ENCODE results near the gene TRAPPC12. TPM values are rescaled to one million over a fixed set of nuclear protein-coding genes. Genes with fewer than 3 reads are reported as not detected.

The TRAPPC12 gene
- total RNA-seq, 2 donors from 2014 or later = 53.9 to 71.4 TPM

GRCh38 chr2:3420076-3420768 lies 40.7 kb downstream of the TRAPPC12 start:
- DNase-seq (ENCODE audit: low spot score in 2 of 2) (no peak), ATAC-seq (no peak)
- Mint-ChIP-seq H3K9me3 (no peaks in the 10 kb centered on the region), H3K27ac (no peak overlapping the region), H3K36me3 (peaks cover 6 to 14% of the 10 kb centered on the region in 2 donors)

- DNase-seq (ENCODE audit: low spot score in 2 of 2) = no peak
- Mint-ChIP-seq H3K9me3 (no peaks in the 10 kb centered on the region), H3K27ac (no peak overlapping the region), H3K36me3 (peaks cover 6 to 14% of the 10 kb centered on the region in 2 donors)
- ATAC-seq = no peak
These were observed 41.4 kb downstream of the TRAPPC12 start for GRCh38 chr2:3420769-3421397.

- DNase-seq (ENCODE audit: low spot score in 2 of 2) (no peak), ATAC-seq (no peak)
- no peaks in the 10 kb centered on the region for H3K9me3 Mint-ChIP-seq
- no peak overlapping the region for H3K27ac Mint-ChIP-seq
- H3K36me3 Mint-ChIP-seq = peaks cover 6 to 14% of the 10 kb centered on the region in 2 donors
These were observed 42.1 kb downstream of the TRAPPC12 start for GRCh38 chr2:3421580-3421979.

DNA sequence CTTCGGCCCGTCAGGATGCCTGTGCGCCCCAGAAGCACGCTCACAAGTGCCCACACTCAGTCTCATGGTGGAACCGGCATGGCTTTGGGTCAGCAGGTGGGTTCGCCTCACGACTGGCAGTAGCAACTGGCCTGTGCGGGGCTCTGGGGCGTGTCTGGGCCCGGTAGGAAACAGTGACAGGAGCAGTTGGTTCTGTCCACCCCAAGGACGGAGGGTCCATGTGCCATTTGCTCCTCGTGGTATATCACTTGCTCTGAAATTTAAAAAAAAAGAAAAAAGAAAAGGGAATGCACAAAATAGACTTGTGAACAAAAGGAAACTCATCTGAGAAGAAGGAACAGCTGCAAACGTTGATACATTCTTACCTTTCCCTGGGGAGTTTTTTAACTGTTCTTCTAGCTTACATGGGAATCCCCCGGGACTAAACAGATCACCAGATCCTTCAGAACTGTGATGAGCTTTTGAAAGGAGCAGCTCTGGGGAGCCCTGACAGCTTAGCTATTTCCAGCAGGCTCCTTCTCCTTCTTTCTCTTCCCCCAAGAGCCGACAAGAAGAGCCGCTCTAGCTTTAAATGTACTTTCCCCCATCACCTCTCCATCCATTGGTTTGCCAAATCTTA lies 42.8 kb downstream of the TRAPPC12 start:
- Mint-ChIP-seq H3K36me3 (peaks cover 6 to 14% of the 10 kb centered on the region in 2 donors), H3K27ac (no peak overlapping the region), H3K9me3 (no peaks in the 10 kb centered on the region)
- ATAC-seq (no peak), DNase-seq (ENCODE audit: low spot score in 2 of 2) (no peak)

- ATAC-seq = peak; percentile 72 to 73
- DNase-seq (ENCODE audit: low spot score in 2 of 2) = peak; percentile 71 to 90
- peaks cover 6 to 14% of the 10 kb centered on the region in 2 donors for H3K36me3 Mint-ChIP-seq
- H3K27ac Mint-ChIP-seq = no peak overlapping the region
- H3K9me3 Mint-ChIP-seq = no peaks in the 10 kb centered on the region
These were observed 44.1 kb downstream of the TRAPPC12 start for GRCh38 chr2:3423492-3424170.

- Mint-ChIP-seq H3K27ac (no peak overlapping the region), H3K9me3 (no peaks in the 10 kb centered on the region), H3K36me3 (peaks cover 6 to 14% of the 10 kb centered on the region in 2 donors)
- ATAC-seq (peak in 1 of 2 donors; percentile 13), DNase-seq (ENCODE audit: low spot score in 2 of 2) (no peak)
These were observed 44.8 kb downstream of the TRAPPC12 start for GRCh38 chr2:3424171-3424795.

- H3K36me3 Mint-ChIP-seq = peaks cover 6 to 14% of the 10 kb centered on the region in 2 donors
- peak overlapping the region in 1 of 2 donors; percentile 62 for H3K27ac Mint-ChIP-seq
- DNase-seq (ENCODE audit: low spot score in 2 of 2) (no peak), ATAC-seq (no peak)
- no peaks in the 10 kb centered on the region for H3K9me3 Mint-ChIP-seq
These were observed 47.1 kb downstream of the TRAPPC12 start for GRCh38 chr2:3426615-3427014.

DNA sequence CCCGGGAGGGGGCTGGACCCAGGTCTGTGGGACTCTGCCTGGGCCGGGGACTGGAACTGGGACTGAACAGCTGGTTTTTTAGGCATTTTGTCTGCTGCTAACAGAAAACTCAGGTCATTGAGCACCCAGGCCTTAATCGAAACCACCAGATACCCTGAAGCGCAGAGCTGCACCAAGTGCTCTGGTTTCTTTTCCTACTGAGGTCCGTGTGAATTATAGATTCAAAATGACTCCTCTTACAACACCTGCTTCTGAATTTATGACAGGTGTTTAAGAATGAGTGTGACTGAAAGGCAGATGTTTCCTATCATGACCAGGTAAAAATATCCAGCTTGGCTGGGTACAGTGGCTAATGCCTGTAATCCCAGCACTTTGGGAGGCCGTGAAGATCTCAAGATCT lies 47.8 kb downstream of the TRAPPC12 start:
- ATAC-seq = peak in 1 of 2 donors; percentile 22
- no peak for DNase-seq (ENCODE audit: low spot score in 2 of 2)
- peak overlapping the region in 1 of 2 donors; percentile 62 for H3K27ac Mint-ChIP-seq
- peaks cover 6 to 14% of the 10 kb centered on the region in 2 donors for H3K36me3 Mint-ChIP-seq
- no peaks in the 10 kb centered on the region for H3K9me3 Mint-ChIP-seq

DNA sequence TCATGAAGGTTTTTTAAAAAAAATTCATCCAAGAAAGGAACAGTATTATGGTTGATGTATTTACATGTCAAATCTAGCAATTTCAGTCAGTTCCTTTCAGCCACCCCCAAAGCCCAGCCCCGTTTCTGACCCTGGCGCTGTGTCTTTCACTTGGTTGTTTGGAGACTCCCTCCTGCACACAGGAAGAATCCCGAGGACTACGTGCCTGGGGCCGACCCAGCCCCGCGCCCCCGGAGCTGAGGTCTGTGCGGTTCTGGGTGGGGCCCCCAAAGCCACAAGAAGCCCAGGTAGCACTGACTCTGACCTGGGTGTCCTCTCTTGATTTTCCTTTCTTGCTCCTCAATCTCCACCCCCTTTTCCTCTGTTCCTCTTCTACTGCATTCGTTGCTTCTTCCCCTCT lies 49.1 kb downstream of the TRAPPC12 start:
- Mint-ChIP-seq H3K36me3 (peaks cover 5 to 13% of the 10 kb centered on the region in 2 donors), H3K27ac (peak overlapping the region in 1 of 2 donors; percentile 33), H3K9me3 (no peaks in the 10 kb centered on the region)
- DNase-seq (ENCODE audit: low spot score in 2 of 2) (no peak), ATAC-seq (no peak)

GRCh38 chr2:3429066-3429610 lies 49.6 kb downstream of the TRAPPC12 start:
- Mint-ChIP-seq H3K36me3 (peaks cover 0 to 8% of the 10 kb centered on the region in 2 donors), H3K27ac (peak overlapping the region in 1 of 2 donors; percentile 33), H3K9me3 (no peaks in the 10 kb centered on the region)
- ATAC-seq (no peak), DNase-seq (ENCODE audit: low spot score in 2 of 2) (no peak)

GRCh38 chr2:3430172-3430571 lies 50.7 kb downstream of the TRAPPC12 start:
- ATAC-seq = no peak
- no peak for DNase-seq (ENCODE audit: low spot score in 2 of 2)
- Mint-ChIP-seq H3K9me3 (no peaks in the 10 kb centered on the region), H3K36me3 (peaks cover 0 to under 1% of the 10 kb centered on the region in 2 donors), H3K27ac (no peak overlapping the region)

DNA sequence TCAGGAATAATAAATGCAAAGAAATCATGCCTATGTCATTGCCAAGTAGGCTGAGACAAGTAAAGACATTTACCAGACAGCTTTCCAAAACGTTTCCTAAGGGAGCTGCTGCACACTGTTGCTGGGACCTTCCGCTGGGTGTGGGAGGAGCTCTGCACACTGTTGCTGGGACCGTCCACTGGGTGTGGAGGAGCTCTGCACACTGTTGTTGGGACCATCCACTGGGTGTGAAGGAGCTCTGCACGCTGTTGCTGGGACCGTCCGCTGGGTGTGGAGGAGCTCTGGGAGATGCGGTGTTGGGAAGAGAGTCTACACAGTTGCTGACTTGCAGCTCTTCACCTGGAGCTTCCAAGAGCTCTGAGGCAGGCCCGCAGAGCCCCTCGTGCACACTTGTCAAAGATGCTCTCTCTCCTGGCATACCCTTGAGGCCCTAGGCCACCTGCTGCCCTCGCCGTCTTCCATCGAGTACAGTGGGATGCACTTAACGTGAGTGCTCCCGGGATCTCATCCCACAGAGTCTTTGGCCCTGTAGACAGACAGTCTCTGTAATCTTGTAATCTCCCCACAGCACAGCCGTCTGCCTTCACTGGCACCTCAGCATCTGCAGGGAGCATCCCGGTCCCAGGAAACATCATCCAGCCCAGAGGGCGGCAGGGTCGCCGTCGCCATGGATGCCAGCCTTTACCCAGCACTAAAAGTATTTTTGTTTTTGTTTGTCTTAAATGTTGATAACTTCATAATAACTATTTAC lies 51.4 kb downstream of the TRAPPC12 start:
- Mint-ChIP-seq H3K27ac (no peak overlapping the region), H3K36me3 (no peaks in the 10 kb centered on the region), H3K9me3 (no peaks in the 10 kb centered on the region)
- no peak for DNase-seq (ENCODE audit: low spot score in 2 of 2)
- no peak for ATAC-seq

DNA sequence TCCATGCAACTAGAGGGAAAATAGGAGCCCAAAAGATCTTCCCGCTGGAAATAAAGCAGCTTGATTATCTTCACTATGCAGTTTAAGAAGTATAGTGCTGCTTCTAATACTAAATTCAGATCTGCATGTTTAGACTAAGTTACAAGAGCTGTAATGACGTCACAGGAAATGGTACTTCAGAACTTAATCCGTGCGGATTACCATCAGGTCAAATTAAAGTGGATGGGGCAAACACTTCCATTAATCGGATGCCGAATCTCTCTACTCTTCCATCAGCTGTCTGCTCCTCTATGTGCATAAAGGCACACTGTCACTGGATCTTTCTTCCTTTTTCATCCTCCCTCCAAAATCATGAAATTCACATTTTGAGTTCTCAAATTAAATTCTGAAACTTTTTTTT lies 52.6 kb downstream of the TRAPPC12 start:
- Mint-ChIP-seq H3K9me3 (no peaks in the 10 kb centered on the region), H3K36me3 (no peaks in the 10 kb centered on the region), H3K27ac (no peak overlapping the region)
- ATAC-seq (no peak), DNase-seq (ENCODE audit: low spot score in 2 of 2) (no peak)

GRCh38 chr2:3432693-3433338 lies 53.3 kb downstream of the TRAPPC12 start:
- DNase-seq (ENCODE audit: low spot score in 2 of 2) = no peak
- Mint-ChIP-seq H3K27ac (peak overlapping the region in 1 of 2 donors; percentile 77), H3K9me3 (no peaks in the 10 kb centered on the region), H3K36me3 (no peaks in the 10 kb centered on the region)
- no peak for ATAC-seq

DNA sequence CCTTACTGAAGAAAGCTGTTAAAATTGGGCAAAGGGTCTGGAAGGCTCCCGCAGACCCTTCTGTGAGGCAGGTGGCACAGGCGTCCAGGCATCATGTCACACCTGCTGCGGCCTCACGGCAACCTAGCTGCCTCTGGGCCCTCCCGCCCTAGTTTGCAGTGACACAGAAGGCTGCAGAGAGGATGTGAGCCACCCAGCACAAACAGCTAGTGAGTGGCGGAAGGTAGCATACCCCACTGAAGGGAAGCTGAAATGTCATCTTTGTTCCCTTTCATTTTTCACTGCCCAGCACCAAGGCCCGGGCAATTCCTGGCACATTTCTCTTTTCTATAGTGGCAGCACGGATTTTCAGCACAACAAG lies 53.8 kb downstream of the TRAPPC12 start:
- no peaks in the 10 kb centered on the region for H3K9me3 Mint-ChIP-seq
- no peak overlapping the region for H3K27ac Mint-ChIP-seq
- ATAC-seq = no peak
- no peaks in the 10 kb centered on the region for H3K36me3 Mint-ChIP-seq
- DNase-seq (ENCODE audit: low spot score in 2 of 2) = no peak

All from activated naive CD4-positive, alpha-beta T cell treated with anti-CD3 and anti-CD28 coated beads, Interleukin-2, amount 50 U/mL, for 72 hours (primary cell).